H1 (cell line): ENCODE data around the gene PTPRG.

Source experiments
- CHD2 ChIP-seq: IDR thresholded peaks from 2 replicates; pipeline ENCODE4 v1.6.1; 2012; ENCODE audit warnings: low read length, improper control_type of control experiment
- MAX ChIP-seq: IDR thresholded peaks from 2 replicates; pipeline ENCODE4 v1.6.1; 2012; ENCODE audit warnings: inconsistent platforms
- TF ChIP-seq, protein P1 (sequence below), 3 experiments: IDR thresholded peaks; 1 replicate in 2 of 3; 2 replicates in 1 of 3; pipeline versions ENCODE4 v1.5.1 to v1.6.1; 2011; ENCODE audit warnings: low read length in 3 of 3, mild to moderate bottlenecking in 3 of 3, inconsistent platforms in 2 of 3, low read depth in 1 of 3, moderate library complexity in 1 of 3; ENCODE audit not compliant: insufficient read depth in 1 of 3; ENCODE audit errors: control extremely low read depth in 1 of 3

- no peak for TF ChIP-seq MAX
- TF ChIP-seq, protein P1, sequence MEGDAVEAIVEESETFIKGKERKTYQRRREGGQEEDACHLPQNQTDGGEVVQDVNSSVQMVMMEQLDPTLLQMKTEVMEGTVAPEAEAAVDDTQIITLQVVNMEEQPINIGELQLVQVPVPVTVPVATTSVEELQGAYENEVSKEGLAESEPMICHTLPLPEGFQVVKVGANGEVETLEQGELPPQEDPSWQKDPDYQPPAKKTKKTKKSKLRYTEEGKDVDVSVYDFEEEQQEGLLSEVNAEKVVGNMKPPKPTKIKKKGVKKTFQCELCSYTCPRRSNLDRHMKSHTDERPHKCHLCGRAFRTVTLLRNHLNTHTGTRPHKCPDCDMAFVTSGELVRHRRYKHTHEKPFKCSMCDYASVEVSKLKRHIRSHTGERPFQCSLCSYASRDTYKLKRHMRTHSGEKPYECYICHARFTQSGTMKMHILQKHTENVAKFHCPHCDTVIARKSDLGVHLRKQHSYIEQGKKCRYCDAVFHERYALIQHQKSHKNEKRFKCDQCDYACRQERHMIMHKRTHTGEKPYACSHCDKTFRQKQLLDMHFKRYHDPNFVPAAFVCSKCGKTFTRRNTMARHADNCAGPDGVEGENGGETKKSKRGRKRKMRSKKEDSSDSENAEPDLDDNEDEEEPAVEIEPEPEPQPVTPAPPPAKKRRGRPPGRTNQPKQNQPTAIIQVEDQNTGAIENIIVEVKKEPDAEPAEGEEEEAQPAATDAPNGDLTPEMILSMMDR (IDR thresholded peaks at IDR 0.05; ENCODE audit: control extremely low read depth in 1 of 3, insufficient read depth in 1 of 3, low read depth in 1 of 3, low read length in 3 of 3), result no peak
- TF ChIP-seq CHD2, result no peak
Observed at GRCh38 chr3:61531528-61531927, 29.8 kb upstream of the PTPRG start.
